T follicular helper cell (primary cell): ENCODE measurements around the gene SPATA6L.

ENCODE experiments used
- DNase-seq: peaks from one replicate; pipeline ENCODE4 v3.0.0-alpha.2; 2020; ENCODE audit warnings: low read depth

SPATA6L gene

GRCh38 chr9:4549751-4550295 is 116.5 kb downstream of the SPATA6L start:
- DNase-seq: no peak

DNA sequence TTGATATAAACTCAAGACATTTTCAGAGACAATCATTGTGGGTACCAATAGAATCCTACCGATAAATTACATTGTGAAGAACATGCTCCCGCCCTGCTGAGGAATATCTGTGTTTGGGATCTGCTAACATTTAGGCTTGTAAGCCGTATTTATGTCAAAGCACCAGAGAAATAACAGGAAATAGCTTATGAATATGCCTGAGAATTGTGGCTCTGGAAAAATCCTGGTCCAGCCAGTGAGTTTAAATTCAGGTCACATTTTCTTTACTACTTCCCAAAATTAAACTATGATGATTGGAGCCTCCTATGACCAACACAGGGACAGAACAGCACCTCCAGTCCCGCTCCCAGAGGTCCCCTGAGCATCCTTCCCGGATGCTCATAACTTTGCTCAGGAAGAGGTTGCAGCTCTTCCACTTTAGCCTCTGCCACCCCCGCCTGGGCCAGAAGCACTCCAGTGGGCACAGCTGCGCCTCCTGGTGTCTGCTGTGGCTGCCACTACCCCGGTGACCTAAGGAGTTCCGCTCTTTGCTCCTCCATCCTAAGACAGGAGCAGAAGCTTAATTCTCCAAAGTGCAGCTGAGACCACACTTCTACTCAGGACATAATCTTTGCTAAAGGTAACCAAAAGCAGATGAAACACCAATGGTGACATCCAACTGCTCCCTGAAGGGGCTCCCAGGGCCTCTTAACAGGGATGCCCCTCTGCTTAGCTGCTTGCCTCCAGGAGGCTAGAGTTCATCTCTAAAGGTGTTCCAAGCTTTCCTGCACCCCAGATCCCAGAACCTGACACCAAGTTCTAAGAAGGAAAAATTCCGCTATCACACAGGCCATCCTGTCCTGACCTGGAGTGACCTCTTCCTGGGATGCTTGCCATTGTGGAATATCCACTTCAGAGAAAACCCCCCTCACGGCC is 117.2 kb downstream of the SPATA6L start:
- DNase-seq: no peak
